ENCODE measurements around the gene NR5A2. TPM values are rescaled to one million over a fixed set of nuclear protein-coding genes. Genes with fewer than 3 reads are reported as not detected.

NR5A2 gene
- polyA plus RNA-seq, 3 donors, result 0.03 to 0.31 TPM; not detected in 1

- H3K79me2 ChIP-seq (ENCODE audit: insufficient read depth, low read length), result no peaks in the 10 kb centered on the region
- no CpG with 5 or more reads among the region's 2 CpGs for WGBS (ENCODE audit: insufficient coverage)
- Mint-ChIP-seq H3K4me1 (no peaks in the 10 kb centered on the region), H3K27ac (no peak overlapping the region), H3K36me3 (no peaks in the 10 kb centered on the region), H3K4me3 (no peak overlapping the region), H3K9me3 (peaks cover 10 to 26% (median 16%) of the 10 kb centered on the region in 7 donors), H3K27me3 (ENCODE audit: low read depth in 3 of 3) (peaks cover 0 to 6% (median 2%) of the 10 kb centered on the region in 3 donors)
- H4K20me1 ChIP-seq (ENCODE audit: insufficient read depth, low read length), result no peaks in the 10 kb centered on the region
- H3K9me3 ChIP-seq (replicated peaks in 1 of 2; ENCODE audit: control insufficient read depth in 1 of 2, insufficient read depth in 1 of 2, low read length in 2 of 2), result peaks cover 6 to 12% of the 10 kb centered on the region in 2 donors
- H3K4me1 ChIP-seq (ENCODE audit: control insufficient read depth in 1 of 2, insufficient read depth in 2 of 2, low read length in 2 of 2), result no peaks in the 10 kb centered on the region
- H3K9ac ChIP-seq (ENCODE audit: insufficient read depth, low read length, poor library complexity, severe bottlenecking), result no peak overlapping the region
- no peaks in the 10 kb centered on the region for H3K27me3 ChIP-seq (ENCODE audit: control insufficient read depth in 2 of 2, insufficient read depth in 2 of 2, low read length in 2 of 2)
- no peak overlapping the region for H3K4me3 ChIP-seq (replicated peaks in 1 of 3; ENCODE audit: low read depth in 2 of 3, low read length in 3 of 3)
- no peaks in the 10 kb centered on the region for H3K36me3 ChIP-seq (replicated peaks in 1 of 2; ENCODE audit: control insufficient read depth in 1 of 2, insufficient read depth in 2 of 2, low read length in 2 of 2)
- TF ChIP-seq, protein P1, sequence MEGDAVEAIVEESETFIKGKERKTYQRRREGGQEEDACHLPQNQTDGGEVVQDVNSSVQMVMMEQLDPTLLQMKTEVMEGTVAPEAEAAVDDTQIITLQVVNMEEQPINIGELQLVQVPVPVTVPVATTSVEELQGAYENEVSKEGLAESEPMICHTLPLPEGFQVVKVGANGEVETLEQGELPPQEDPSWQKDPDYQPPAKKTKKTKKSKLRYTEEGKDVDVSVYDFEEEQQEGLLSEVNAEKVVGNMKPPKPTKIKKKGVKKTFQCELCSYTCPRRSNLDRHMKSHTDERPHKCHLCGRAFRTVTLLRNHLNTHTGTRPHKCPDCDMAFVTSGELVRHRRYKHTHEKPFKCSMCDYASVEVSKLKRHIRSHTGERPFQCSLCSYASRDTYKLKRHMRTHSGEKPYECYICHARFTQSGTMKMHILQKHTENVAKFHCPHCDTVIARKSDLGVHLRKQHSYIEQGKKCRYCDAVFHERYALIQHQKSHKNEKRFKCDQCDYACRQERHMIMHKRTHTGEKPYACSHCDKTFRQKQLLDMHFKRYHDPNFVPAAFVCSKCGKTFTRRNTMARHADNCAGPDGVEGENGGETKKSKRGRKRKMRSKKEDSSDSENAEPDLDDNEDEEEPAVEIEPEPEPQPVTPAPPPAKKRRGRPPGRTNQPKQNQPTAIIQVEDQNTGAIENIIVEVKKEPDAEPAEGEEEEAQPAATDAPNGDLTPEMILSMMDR (IDR thresholded peaks at IDR 0.05), result no peak
- H3K27ac ChIP-seq (ENCODE audit: low read depth in 1 of 2, low read length in 2 of 2), result no peak overlapping the region
- intact Hi-C loops (cut with micrococcal nuclease), result no loop called here
- DNase-seq, result no peak
- H3K4me2 ChIP-seq (replicated peaks; ENCODE audit: extremely low read depth, low read length, poor library complexity, severe bottlenecking), result no peak overlapping the region
- H2AFZ ChIP-seq (ENCODE audit: insufficient read depth, low read depth, low read length, poor library complexity, severe bottlenecking), result no peak overlapping the region
Measured at GRCh38 chr1:200215350-200215749, 187.8 kb downstream of the NR5A2 start.

DNA sequence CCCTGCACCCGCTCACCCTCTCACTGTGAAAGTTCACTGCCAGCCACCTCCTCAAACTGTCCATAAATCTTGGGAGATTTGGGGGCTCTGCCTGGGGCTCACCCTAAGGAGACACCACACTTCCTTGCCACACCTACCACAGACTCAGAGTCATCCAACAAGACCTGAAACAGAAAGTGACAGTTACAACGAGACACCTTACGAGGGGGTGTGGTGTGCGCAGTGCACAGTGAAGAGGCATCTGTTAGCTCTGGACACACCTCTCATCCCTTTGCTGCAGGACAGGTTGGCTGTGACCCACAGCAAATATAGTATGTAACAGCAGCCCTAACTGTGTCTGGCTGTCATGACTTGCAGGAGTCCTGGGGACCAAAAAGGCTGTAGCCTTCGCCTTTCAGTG is 190.2 kb downstream of the NR5A2 start:
- Mint-ChIP-seq H3K36me3 (no peaks in the 10 kb centered on the region), H3K4me3 (no peak overlapping the region), H3K27me3 (ENCODE audit: low read depth in 3 of 3) (peaks cover 0 to 6% (median 2%) of the 10 kb centered on the region in 3 donors), H3K27ac (no peak overlapping the region), H3K9me3 (peaks cover 10 to 26% (median 16%) of the 10 kb centered on the region in 7 donors), H3K4me1 (no peaks in the 10 kb centered on the region)
- H3K4me2 ChIP-seq (replicated peaks; ENCODE audit: extremely low read depth, low read length, poor library complexity, severe bottlenecking), result no peak overlapping the region
- no peaks in the 10 kb centered on the region for H3K27me3 ChIP-seq (ENCODE audit: control insufficient read depth in 2 of 2, insufficient read depth in 2 of 2, low read length in 2 of 2)
- DNase-seq, result no peak
- WGBS (ENCODE audit: insufficient coverage), result 95% methylated on average over 4 of the region's 5 CpGs
- no peak overlapping the region for H3K27ac ChIP-seq (ENCODE audit: low read depth in 1 of 2, low read length in 2 of 2)
- H3K9me3 ChIP-seq (replicated peaks in 1 of 2; ENCODE audit: control insufficient read depth in 1 of 2, insufficient read depth in 1 of 2, low read length in 2 of 2), result peaks cover 6 to 12% of the 10 kb centered on the region in 2 donors
- H3K9ac ChIP-seq (ENCODE audit: insufficient read depth, low read length, poor library complexity, severe bottlenecking), result no peak overlapping the region
- no peak overlapping the region for H2AFZ ChIP-seq (ENCODE audit: insufficient read depth, low read depth, low read length, poor library complexity, severe bottlenecking)
- TF ChIP-seq, protein P1 (IDR thresholded peaks at IDR 0.05), result no peak
- H3K4me3 ChIP-seq (replicated peaks in 1 of 3; ENCODE audit: low read depth in 2 of 3, low read length in 3 of 3), result no peak overlapping the region
- no peaks in the 10 kb centered on the region for H3K79me2 ChIP-seq (ENCODE audit: insufficient read depth, low read length)
- H4K20me1 ChIP-seq (ENCODE audit: insufficient read depth, low read length), result no peaks in the 10 kb centered on the region
- no peaks in the 10 kb centered on the region for H3K4me1 ChIP-seq (ENCODE audit: control insufficient read depth in 1 of 2, insufficient read depth in 2 of 2, low read length in 2 of 2)
- H3K36me3 ChIP-seq (replicated peaks in 1 of 2; ENCODE audit: control insufficient read depth in 1 of 2, insufficient read depth in 2 of 2, low read length in 2 of 2), result no peaks in the 10 kb centered on the region
- intact Hi-C loops (cut with micrococcal nuclease), result no loop called here
